Activated T-helper 1 cell treated with Interleukin-2 at 50 U/mL for 16 hours (primary cell): ENCODE data around the gene CSAD.
"Not testable (repeated sequence)": the region's sequence is repeated elsewhere in the genome, so short reads cannot be mapped to it uniquely, and the experiment has no call there.

ENCODE experiments used
- DNase-seq: peaks from one replicate; pipeline ENCODE4 v3.0.0-alpha.2; 2020; ENCODE audit warnings: low read depth

The CSAD gene

DNA sequence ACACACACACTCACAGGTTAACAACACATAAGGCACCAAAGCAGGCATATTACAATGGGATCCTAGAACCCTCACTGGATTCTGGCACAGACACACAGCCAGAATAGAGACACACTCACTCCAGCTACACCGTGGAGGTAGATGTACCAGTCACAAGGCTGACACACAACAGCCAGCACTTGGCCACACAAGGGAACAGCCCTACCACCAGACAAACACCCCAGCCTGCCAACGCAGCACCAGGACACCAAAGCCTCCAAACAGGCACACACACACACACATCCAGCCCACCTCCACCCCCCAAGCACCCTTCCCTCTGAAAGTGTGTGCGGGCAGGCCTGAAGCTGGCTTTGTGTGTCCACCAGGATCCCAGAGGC lies 37.2 kb upstream of the CSAD start:
- DNase-seq: no peak

DNA sequence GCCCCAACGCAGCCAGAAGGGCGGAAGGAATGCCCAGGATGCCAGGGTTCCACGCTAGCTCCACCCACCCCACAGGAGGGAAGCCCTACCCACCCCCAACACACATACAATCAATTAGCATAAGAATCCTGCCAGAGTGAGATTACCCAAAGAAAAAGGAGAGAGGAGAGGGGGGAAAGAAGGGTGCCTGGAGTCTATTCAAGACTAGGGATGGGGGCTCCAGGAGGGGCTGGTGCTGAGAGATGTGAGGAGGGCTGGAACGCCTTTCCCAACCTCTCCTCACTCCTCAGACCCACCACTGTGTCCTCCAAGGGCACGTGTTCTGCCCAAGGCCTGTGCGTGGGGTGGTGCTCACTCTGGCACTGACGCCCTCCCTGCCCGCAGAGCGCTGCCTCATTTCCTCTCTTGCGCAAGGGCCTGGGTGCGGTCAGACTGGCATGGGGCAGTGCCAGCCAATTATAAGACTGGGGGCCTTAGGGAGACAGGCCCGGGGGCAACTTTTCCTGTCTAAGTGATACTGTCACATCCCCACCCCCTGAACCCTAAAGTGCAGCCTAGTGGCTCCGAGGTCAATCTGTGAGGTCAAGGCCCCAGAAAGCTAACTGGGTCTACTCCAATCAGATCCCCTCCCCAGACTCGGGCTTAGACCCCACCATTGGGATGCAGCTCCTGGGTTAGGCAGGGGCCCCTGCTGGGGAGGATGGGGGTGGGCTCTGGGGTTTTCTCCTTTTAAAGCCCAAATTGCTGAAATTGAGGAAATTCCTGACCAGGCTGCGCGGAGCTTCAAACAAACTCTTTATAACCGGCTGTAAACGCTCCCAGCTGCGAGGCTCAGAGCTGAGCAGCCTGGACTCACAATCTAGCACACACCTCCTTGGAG lies 36.6 kb upstream of the CSAD start:
- no peak for DNase-seq

DNA sequence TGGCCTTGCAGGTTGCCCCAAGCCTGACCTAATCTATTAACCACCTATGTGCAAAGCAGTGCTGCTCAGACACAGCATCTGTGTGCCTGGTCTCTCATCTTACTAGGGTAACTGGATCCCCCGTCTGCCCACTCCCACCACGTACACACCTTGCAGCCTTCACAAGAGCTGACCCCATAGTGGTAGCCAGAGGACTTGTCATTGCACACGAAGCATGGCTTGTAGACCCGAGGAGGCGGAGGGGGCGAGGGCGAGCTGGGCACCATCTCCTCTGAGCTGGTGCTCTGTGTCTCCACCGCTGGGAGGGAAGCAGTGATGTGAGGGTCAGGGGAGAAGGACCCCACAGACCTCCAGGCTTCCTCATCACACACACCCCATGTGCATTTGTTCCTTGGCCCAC lies 34.8 kb upstream of the CSAD start:
- DNase-seq: no peak

DNA sequence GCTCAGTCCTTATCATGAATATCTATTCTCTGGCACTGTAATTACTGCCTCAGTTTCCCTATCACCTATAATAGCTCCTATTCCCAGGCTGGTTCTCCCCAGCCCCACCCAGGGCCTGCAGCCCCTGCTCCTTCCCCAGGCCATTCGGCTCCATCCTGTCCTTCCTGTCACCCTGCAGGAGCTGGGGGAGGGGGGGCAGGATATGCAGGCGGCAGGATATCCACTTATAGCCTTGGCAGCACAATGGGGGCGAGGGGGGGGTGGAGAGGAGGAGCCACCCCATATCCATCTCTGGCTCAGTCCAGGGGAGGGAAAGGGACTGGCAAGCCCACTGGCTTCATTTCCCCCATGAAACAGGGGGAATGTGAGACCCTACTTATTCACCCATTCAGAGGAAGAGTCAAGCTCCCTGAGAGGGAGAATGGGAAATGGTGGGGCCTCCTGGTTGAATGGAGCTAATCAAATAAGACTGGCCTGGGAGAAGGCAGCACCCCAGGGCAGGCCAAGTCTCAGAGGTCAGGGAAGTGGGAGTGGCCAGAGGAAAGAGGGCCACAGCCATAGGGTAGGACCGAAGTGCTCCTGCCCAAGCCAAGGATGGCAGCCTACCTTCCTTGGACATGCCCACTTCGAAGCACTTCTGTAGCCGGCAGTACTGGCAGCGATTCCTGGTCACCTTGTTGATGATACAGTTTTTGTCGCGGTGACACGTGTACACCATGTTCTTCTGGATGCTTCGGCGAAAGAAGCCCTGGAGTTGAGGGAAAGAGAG lies 34.1 kb upstream of the CSAD start:
- DNase-seq: no peak

DNA sequence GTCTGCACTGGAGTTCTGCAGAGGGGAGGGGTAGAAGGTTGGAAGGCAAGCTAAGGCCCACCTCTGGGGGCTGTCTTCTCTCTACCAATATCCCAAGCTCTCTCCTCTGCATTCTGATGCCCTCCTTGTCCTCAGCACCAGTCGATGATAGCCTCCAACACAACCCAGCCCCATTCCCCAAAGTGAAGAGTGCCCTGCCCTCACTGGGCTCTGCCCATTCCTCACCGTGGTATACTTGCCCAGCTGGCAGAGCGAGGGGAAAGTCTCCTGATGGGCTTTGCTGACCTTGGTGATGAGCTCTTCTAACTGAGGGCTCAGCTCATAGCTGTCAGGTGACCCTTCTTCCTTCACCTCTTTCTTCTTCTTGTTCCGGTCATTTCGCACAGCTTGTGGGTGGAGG lies 33.5 kb upstream of the CSAD start:
- DNase-seq: no peak

DNA sequence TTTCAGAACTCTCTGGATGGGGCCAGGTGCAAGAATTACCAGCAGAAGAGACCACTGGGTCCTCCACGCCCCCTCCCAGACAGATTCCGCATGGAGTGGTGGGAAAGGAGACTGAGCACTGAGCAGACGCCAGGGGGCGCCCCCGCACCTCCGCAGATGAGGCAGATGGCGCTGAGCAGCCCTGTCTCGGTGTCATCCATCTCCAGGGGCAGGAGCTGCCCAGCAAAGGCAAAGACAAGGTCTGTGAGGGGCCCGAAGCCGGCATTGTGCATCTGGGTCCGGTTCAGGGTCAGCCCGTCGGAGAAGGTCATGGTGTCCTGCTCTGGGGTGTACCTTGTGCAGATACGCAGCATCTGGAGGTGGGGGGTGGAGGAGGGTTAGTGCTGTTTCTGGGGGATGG lies 32.6 kb upstream of the CSAD start:
- peak; percentile 72 for DNase-seq

DNA sequence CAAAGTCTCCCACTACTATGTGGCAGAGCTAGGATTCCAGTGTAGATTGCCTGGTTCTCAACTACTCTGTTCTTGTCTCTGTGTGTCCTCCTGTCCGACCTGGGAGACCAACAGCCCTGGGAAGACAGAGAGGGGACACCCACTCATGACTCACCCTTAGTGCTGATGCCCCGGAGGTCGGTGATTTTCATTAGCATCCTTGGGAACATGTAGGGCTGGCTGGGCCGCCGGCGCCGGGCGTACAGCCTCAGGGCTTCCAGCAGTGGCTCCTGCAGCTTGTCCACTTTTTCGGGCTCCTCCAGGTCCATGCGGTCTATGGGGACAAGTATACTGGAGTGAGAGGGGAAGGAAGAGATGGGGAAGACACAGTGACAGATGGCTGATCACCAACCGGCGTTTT lies 32.2 kb upstream of the CSAD start:
- no peak for DNase-seq

DNA sequence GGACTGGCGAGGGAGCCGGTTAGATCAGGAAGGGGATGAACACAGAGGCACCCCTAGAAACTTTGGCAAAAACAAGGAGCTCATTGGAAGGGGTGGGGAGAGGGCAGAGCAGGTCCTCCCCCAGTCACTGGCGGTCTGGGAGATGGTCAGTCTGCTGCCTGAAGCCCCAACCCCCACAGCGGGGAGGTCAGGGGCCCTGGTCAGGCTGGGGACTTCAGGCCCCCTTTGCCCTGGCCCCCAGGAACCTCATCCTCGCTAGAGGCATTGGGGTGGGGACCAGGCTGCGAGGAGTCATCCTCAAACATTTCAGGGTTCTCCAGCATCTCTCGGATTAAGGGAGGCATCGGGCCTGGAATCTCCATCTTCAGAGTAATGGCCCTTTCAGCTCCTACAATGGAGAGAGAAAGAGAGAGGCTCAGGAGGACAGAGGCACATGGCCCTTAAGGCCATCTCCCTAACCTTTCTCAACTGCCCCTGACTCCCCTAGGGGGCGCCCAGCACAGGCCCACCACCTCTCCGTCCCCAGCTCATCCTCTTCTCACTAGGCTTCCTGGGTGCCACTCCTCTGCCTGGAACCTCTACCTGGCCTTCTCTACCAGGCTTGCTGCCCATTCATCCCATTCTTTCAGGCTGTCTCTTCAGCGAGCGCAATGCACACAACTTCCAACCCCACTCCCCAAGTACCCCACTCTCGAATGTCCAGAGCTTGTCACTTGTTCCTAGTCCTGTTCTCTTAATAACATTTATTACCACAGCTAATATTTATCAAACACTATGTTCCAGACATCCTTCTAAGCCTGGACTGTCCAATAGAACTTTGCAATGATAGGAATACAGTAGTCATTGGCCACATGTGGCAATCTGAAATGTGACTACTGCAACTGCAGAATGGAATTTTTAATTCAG lies 31.0 kb upstream of the CSAD start:
- no peak for DNase-seq

DNA sequence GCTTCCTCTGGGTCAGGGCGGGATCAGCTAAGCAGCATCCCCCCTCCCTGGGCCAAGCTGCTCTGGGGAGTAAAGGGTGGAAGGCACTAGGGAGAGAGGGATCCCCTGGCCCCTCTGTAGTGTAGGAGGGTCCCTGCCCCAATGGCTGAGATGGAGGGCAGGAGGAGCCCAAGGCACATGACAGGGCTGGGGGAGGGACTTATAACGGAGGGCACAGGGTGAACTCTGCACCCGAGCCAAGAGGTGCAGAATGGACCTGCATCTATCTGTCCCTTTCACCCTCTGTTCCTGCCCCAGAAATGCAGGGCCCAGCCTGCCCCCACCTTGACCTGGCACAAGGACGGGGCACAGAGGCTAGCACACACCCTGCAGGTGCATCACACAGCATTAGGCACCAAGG lies 30.1 kb upstream of the CSAD start:
- DNase-seq: no peak

DNA sequence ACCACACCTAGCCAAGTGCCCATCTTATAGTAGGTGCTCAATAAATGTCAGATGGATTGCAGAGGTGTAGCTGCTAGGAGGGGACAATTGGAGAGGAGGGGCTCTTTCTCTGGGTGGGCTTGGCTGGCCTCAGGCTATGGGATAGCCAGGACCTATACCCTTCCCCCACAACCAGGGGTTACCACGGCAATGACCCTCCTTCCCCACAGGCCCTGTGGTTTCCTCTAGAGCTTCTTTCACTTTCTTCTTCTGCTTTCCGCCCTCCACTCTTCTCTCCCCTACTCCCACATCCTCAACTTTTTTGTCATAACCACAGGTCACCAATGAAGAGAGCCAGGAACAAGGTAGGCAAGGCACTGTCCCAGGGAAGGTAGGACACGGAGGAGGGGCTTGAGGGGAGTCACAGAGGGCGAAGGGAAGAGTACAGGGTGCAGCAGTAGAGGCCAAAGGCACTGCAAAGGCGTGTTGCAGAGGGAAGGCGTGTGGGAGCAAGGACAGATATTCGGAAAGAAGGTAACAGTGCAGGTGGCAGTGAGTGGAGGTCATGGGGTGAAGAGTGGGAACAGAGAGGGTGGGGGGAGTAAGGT lies 28.2 kb upstream of the CSAD start:
- DNase-seq: no peak

DNA sequence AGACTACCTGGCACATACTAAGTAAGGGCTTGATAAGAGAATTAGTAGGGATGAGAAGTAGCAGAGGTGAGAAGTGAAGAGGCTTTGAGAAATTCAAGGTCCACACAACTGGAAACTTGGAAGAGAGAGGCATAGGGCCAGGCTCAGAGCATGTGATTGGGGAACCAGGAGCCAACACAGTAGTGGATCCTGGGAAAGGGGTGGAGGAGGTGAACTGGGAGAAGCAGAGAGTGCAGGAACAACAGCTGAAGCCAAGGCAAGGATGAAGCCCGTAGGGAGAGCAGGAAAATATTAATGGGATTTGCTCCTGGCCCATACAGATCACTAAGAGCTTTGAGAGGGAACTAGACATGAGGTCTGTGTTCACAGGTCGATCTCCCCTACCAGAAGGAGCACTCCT lies 27.7 kb upstream of the CSAD start:
- no peak for DNase-seq

DNA sequence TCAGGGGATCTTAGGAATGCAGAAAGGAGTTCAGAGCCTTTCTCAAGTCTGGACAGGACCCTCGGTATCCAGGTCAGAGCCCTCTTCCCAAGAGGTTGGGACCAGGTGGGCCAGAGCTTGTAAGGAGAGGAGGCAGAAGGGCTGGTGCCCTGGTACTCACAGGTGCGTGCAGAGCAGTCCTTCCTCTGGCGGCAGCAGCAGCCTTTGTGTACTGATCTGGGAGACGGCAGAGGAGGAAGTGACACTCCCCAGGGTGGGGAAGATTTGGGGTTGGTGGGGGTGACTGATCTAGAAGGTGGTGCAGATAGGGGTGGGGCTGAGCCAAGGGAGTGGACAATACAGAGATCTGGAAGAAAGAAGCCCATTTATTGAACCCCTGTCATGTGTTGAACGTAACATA lies 26.3 kb upstream of the CSAD start, which contains the start of gene ITGB7:
Gene ITGB7, minus strand, starts transcription at position 210 of the 400 bp plus-strand sequence. CDS start 6,808 bp downstream, outside the sequence.
- DNase-seq: peak; percentile 64

DNA sequence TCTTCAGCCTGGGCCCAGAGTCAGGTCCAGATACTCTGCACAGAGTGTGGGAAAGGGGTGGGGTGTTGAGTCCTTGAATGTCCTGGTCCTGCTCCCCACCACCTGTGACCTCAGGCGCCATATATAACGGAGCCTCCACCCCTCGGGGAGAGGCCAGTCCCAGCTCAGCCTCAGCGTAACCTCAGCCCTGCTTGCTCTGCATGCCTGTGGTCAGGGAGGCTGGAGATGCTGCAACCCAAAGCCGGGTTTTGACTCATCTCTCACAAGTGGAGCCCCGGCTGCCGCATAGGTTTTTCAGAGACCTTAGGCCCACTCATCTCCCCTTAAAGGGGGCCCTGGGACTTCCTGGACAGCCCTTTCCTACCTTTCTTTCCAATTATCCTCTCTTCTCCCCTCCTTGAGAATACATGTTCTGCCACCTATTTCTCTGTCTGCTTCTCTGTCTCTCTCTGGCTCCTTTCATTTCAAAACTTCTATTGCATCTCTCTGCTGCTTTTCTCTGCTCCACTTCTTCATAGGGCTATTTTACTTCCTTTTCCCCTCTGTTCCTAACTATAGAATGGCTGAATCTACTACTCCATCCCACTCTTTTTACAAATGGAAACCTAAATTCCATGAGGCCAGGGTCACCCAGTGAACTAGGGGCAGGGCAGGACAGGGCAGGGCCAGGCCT lies 25.2 kb upstream of the CSAD start:
- peak; percentile 39 for DNase-seq

DNA sequence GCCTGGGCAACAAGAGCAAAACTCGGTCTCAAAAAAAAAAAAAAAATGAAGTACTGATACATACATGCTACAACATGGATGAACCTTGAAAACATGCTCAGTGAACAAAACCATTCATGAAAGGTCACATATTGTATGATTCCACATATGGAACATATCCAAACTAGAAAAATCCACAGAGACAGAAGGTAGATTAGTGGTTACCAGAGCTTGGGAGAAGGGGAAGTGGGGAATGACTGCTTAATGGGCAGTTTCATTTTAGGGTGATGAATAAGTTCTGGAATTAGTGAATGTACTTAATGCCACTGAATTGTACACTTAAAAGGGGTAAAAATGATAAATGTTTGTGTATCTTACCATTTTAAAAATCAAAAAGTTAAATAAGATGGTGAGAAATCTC lies 23.6 kb upstream of the CSAD start:
- no peak for DNase-seq

DNA sequence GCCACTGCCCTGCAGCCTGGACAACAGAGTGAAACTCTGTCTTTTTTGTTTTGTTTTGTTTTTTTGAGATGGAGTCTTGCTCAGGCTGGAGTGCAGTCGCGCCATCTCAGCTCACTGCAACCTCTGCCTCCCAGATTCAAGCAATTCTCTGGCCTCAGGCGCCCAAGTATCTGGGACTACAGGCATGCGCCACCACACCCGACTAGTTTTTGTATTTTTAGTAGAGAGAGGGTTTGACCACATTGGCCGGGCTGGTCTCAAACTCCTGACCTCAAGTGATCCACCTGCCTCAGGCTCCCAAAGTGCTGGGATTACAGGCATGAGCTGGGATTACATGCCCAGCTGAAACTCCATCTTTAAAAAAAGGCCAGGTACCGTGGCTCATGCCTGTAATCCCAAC lies 21.6 kb upstream of the CSAD start:
- not testable (repeated sequence) for DNase-seq

DNA sequence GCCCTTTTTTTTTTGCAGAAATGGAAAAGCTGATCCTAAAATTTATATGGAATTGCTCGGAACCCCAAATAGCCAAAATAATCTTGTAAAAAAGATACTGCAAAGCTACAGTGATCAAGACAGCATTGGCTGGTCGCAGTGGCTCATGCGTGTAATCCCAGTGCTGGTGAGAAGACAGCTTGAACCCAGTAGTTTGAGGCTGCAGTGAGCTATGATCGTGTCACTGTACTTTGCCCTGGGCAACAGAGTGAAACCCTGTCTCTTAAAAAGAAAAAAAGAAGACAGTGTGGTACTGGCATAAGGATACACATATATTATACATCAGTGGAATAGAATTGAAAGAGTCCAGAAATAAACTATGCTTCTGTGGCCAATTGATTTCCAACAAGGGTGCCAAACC lies 20.9 kb upstream of the CSAD start:
- no peak for DNase-seq

DNA sequence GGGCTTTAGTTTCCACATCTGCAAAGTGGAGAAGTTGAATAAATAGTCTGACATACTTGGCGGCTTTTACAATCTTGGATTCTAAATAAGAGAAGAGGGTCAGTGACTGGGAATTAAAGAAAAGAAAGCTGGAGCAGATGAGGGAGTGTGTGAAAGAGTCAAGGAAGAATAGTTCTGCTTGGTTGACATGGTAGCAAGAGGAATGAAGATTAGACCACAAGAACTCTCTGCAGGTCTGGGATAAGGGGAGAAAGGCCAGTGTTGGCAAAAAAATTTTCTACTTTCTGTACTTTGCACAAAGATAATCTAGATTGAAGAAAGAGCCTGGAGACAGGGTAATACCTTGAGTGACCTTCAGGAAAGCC lies 20.4 kb upstream of the CSAD start:
- DNase-seq: no peak

DNA sequence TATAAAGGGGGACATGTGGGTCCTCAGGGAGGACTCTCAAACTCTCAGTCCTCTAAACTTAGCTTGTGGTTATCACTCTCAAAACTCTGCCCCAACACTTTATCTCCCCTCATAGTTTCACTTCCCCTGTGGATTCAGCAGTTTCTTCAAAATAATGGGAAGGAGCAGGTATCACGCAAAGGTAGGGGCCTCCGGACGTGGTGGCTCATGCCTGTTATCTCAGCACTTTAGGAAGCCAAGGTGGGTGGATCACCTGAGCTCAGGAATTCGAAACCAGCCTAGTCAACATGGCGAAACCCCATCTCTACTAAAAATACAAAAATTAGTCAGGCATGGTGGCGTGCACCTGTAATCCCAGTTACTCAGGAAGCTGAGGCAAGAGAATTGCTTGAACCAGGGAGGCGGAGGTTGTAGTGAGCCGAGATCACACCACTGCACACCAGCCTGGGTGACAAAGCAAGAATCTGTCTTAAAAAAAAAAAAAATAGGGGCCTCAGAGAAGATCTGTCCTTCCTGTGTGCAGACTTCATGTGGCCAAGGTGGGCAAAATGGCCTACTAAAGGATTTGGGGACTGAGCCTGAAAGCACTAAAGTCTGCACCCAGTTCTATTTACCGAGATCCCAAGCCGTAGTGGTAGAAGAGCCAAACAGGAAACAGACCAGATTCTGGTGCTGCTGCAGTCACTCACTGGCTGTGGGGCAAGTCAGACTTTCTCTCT lies 19.9 kb upstream of the CSAD start:
- DNase-seq: no peak

DNA sequence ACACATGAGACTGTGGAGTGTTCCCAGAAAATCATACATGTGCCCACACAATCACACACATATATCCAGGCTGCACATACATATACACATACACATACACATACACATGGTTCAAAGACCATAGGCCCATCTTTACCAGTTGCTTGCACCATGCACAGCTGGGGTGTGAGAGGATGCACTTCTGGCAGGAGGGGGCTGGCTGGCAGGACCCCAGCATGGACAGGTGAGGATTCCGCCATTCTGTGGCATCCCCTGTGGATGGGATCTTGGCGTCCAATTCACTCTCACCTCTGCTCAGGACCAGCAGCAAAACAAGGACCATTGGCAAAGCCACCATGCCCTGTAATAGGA lies 19.4 kb upstream of the CSAD start:
- no peak for DNase-seq

DNA sequence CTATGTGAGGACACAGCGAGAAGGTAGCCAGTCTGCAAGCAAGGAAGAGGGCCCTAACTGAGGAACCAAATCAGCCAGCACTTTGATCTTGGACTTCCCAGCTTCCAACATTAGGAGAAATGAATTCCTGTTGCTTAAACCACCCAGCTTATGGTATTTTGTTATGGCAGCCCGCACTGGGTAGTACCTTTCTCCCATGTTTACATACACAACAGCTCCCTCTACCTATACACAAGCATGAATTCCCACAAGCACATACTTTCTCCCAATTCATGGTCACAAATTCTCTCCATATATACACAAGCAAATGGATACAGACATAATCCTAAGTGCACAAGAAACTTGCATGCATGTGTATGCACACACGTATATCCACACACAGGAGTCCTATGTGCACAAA lies 19.0 kb upstream of the CSAD start:
- no peak for DNase-seq
